ENCODE data around the gene HCST.

DNA sequence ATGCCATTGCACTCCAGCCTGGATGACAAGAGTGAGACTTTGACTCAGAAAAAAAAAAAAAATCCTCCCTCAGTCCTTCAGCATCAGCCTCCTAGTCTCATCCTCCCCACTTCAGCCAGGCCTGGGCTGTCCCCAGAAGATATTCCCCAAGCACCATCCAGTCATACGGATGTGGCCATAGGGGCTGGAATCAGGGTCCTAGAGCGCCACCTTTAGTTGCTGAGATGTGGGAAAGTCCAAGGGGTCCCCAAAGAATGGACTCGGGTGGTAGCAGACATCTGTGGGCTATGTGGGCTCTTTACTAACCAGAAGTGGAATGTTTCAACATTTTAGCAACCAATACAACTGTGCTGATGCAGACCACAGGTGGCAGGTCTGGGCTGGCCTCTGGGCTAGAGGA, 8.8 kb downstream of the HCST start:
- TF ChIP-seq, protein P1, sequence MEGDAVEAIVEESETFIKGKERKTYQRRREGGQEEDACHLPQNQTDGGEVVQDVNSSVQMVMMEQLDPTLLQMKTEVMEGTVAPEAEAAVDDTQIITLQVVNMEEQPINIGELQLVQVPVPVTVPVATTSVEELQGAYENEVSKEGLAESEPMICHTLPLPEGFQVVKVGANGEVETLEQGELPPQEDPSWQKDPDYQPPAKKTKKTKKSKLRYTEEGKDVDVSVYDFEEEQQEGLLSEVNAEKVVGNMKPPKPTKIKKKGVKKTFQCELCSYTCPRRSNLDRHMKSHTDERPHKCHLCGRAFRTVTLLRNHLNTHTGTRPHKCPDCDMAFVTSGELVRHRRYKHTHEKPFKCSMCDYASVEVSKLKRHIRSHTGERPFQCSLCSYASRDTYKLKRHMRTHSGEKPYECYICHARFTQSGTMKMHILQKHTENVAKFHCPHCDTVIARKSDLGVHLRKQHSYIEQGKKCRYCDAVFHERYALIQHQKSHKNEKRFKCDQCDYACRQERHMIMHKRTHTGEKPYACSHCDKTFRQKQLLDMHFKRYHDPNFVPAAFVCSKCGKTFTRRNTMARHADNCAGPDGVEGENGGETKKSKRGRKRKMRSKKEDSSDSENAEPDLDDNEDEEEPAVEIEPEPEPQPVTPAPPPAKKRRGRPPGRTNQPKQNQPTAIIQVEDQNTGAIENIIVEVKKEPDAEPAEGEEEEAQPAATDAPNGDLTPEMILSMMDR (IDR thresholded peaks at IDR 0.05): no peak
- TF ChIP-seq POLR2A (IDR thresholded peaks at IDR 0.05): no peak
